Suppressor macrophage treated with lipopolysaccharide for 1 hour (primary cell): ENCODE results near the gene GPC3.
A peak's percentile ranks its signal among the peaks of the same experiment; 100 is the strongest.
"Not testable (repeated sequence)": the region's sequence is repeated elsewhere in the genome, so short reads cannot be mapped to it uniquely, and the experiment has no call there.

ENCODE experiments used
- DNase-seq, 3 donors: peaks; one replicate each; pipeline ENCODE4 v3.0.0-alpha.2; 2020 to 2022

GPC3 gene

GRCh38 chrX:133544778-133545177 lies 440.6 kb downstream of the GPC3 start:
- no peak for DNase-seq

- DNase-seq: peak; percentile 68 to 84 (median 81)
Measured at GRCh38 chrX:133544115-133544514, 441.3 kb downstream of the GPC3 start.

- no peak for DNase-seq
Measured at GRCh38 chrX:133543654-133544053, 441.7 kb downstream of the GPC3 start.

GRCh38 chrX:133542476-133542875 lies 442.9 kb downstream of the GPC3 start:
- no peak for DNase-seq

GRCh38 chrX:133541021-133541420 lies 444.4 kb downstream of the GPC3 start:
- no peak for DNase-seq

GRCh38 chrX:133538148-133538547 lies 447.2 kb downstream of the GPC3 start:
- DNase-seq: no peak

GRCh38 chrX:133537142-133537541 lies 448.3 kb downstream of the GPC3 start:
- no peak for DNase-seq

GRCh38 chrX:133535066-133535465 lies 450.3 kb downstream of the GPC3 start:
- no peak for DNase-seq

GRCh38 chrX:133534172-133534571 lies 451.2 kb downstream of the GPC3 start:
- DNase-seq: no peak

- DNase-seq: no peak
Measured at GRCh38 chrX:133533249-133533648, 452.1 kb downstream of the GPC3 start.

- DNase-seq: no peak
Measured at GRCh38 chrX:133530960-133531359, 454.4 kb downstream of the GPC3 start.

- DNase-seq: no peak
Measured at GRCh38 chrX:133529578-133529977, 455.8 kb downstream of the GPC3 start.

GRCh38 chrX:133527825-133528224 lies 457.6 kb downstream of the GPC3 start:
- no peak for DNase-seq

- no peak for DNase-seq
Measured at GRCh38 chrX:133527415-133527814, 458.0 kb downstream of the GPC3 start.

- not testable (repeated sequence) for DNase-seq
Measured at GRCh38 chrX:133526773-133527172, 458.6 kb downstream of the GPC3 start.

- no peak for DNase-seq
Measured at GRCh38 chrX:133523526-133523925, 461.9 kb downstream of the GPC3 start.

- no peak for DNase-seq
Measured at GRCh38 chrX:133523081-133523487, 462.3 kb downstream of the GPC3 start.

GRCh38 chrX:133516686-133517085 lies 468.7 kb downstream of the GPC3 start:
- peak; percentile 33 to 64 (median 47) for DNase-seq

- DNase-seq: peak; percentile 16 to 50 (median 43)
Measured at GRCh38 chrX:133514486-133514885, 470.9 kb downstream of the GPC3 start.

- DNase-seq: peak; percentile 27 to 52 (median 30)
Measured at GRCh38 chrX:133513123-133513522, 472.3 kb downstream of the GPC3 start.

- DNase-seq: peak in 1 of 3 donors; percentile 19
Measured at GRCh38 chrX:133511041-133511440, 474.4 kb downstream of the GPC3 start.

- DNase-seq: no peak
Measured at GRCh38 chrX:133497356-133497755, 488.0 kb downstream of the GPC3 start.

GRCh38 chrX:133495464-133496391 lies 489.7 kb downstream of the GPC3 start:
- no peak for DNase-seq

GRCh38 chrX:133493366-133493765 lies 492.0 kb downstream of the GPC3 start:
- no peak for DNase-seq

GRCh38 chrX:133490955-133491354 lies 494.4 kb downstream of the GPC3 start:
- DNase-seq: no peak
